ENCODE results near the gene CMTM4.

CMTM4 gene

GRCh38 chr16:66693149-66693548 lies 3.4 kb downstream of the CMTM4 start:
- DNase-seq (ENCODE audit: low spot score) = no peak
- Histone ChIP-seq H3K4me1 (ENCODE audit: insufficient read depth, poor library complexity, severe bottlenecking) (peaks cover 22% of the 10 kb centered on the region), H3K9me3 (ENCODE audit: severe bottlenecking) (no peaks in the 10 kb centered on the region), H3K27ac (ENCODE audit: poor library complexity, severe bottlenecking) (no peak overlapping the region), H3K27me3 (ENCODE audit: insufficient read depth, poor library complexity, severe bottlenecking) (no peaks in the 10 kb centered on the region), H3K4me3 (ENCODE audit: severe bottlenecking) (no peak overlapping the region), H3K36me3 (ENCODE audit: low read depth) (peaks cover 5% of the 10 kb centered on the region; the same call in 1 of the 2 replicates)
- TF ChIP-seq CTCF (IDR thresholded peaks at IDR 0.05; ENCODE audit: poor library complexity, severe bottlenecking) = no peak
- ATAC-seq (ENCODE audit: low read depth) = no peak

GRCh38 chr16:66692341-66692740 lies 4.2 kb downstream of the CMTM4 start:
- Histone ChIP-seq H3K9me3 (ENCODE audit: severe bottlenecking) (no peaks in the 10 kb centered on the region), H3K4me1 (ENCODE audit: insufficient read depth, poor library complexity, severe bottlenecking) (peaks cover 22% of the 10 kb centered on the region), H3K27me3 (ENCODE audit: insufficient read depth, poor library complexity, severe bottlenecking) (no peaks in the 10 kb centered on the region), H3K27ac (ENCODE audit: poor library complexity, severe bottlenecking) (no peak overlapping the region), H3K4me3 (ENCODE audit: severe bottlenecking) (no peak overlapping the region), H3K36me3 (ENCODE audit: low read depth) (peaks cover 5% of the 10 kb centered on the region; the same call in 1 of the 2 replicates)
- no peak for TF ChIP-seq CTCF (IDR thresholded peaks at IDR 0.05; ENCODE audit: poor library complexity, severe bottlenecking)
- peak; percentile 28 for ATAC-seq (ENCODE audit: low read depth)
- no peak for DNase-seq (ENCODE audit: low spot score)

GRCh38 chr16:66691234-66691633 lies 5.3 kb downstream of the CMTM4 start:
- ATAC-seq (ENCODE audit: low read depth) = no peak

GRCh38 chr16:66690106-66690847 lies 6.3 kb downstream of the CMTM4 start:
- H3K4me1 ChIP-seq (ENCODE audit: insufficient read depth, poor library complexity, severe bottlenecking) = peaks cover 21% of the 10 kb centered on the region
- TF ChIP-seq CTCF (IDR thresholded peaks at IDR 0.05; ENCODE audit: poor library complexity, severe bottlenecking) = no peak
- H3K36me3 ChIP-seq (ENCODE audit: low read depth) = peaks cover 5% of the 10 kb centered on the region; the same call in 1 of the 2 replicates
- H3K27ac ChIP-seq (ENCODE audit: poor library complexity, severe bottlenecking) = no peak overlapping the region
- ATAC-seq (ENCODE audit: low read depth) (no peak), DNase-seq (ENCODE audit: low spot score) (no peak)
- H3K4me3 ChIP-seq (ENCODE audit: severe bottlenecking) = no peak overlapping the region
- H3K27me3 ChIP-seq (ENCODE audit: insufficient read depth, poor library complexity, severe bottlenecking) = no peaks in the 10 kb centered on the region
- H3K9me3 ChIP-seq (ENCODE audit: severe bottlenecking) = no peaks in the 10 kb centered on the region

More at GRCh38 chr16:66691234-66691633, 5.3 kb downstream of the CMTM4 start:
- Histone ChIP-seq H3K4me3 (ENCODE audit: severe bottlenecking) (no peak overlapping the region), H3K36me3 (ENCODE audit: low read depth) (peaks cover 5% of the 10 kb centered on the region; the same call in 1 of the 2 replicates), H3K27me3 (ENCODE audit: insufficient read depth, poor library complexity, severe bottlenecking) (no peaks in the 10 kb centered on the region), H3K27ac (ENCODE audit: poor library complexity, severe bottlenecking) (no peak overlapping the region), H3K4me1 (ENCODE audit: insufficient read depth, poor library complexity, severe bottlenecking) (peaks cover 22% of the 10 kb centered on the region), H3K9me3 (ENCODE audit: severe bottlenecking) (no peaks in the 10 kb centered on the region)
- DNase-seq (ENCODE audit: low spot score) = no peak
- no peak for TF ChIP-seq CTCF (IDR thresholded peaks at IDR 0.05; ENCODE audit: poor library complexity, severe bottlenecking)

GRCh38 chr16:66689282-66689681 lies 7.3 kb downstream of the CMTM4 start:
- H3K27me3 ChIP-seq (ENCODE audit: insufficient read depth, poor library complexity, severe bottlenecking) = no peaks in the 10 kb centered on the region
- no peak for TF ChIP-seq CTCF (IDR thresholded peaks at IDR 0.05; ENCODE audit: poor library complexity, severe bottlenecking)
- no peak for ATAC-seq (ENCODE audit: low read depth)

More at GRCh38 chr16:66689282-66689681, 7.3 kb downstream of the CMTM4 start:
- peaks cover 14% of the 10 kb centered on the region for H3K4me1 ChIP-seq (ENCODE audit: insufficient read depth, poor library complexity, severe bottlenecking)
- no peaks in the 10 kb centered on the region for H3K9me3 ChIP-seq (ENCODE audit: severe bottlenecking)
- DNase-seq (ENCODE audit: low spot score) = no peak
- no peak overlapping the region for H3K4me3 ChIP-seq (ENCODE audit: severe bottlenecking)
- H3K36me3 ChIP-seq (ENCODE audit: low read depth) = peaks cover 5% of the 10 kb centered on the region; the same call in 1 of the 2 replicates
- H3K27ac ChIP-seq (ENCODE audit: poor library complexity, severe bottlenecking) = no peak overlapping the region

Measured in RWPE2 (cell line).